ENCODE data around the gene HOXD4.
A peak's percentile ranks its signal among the peaks of the same experiment; 100 is the strongest.

HOXD4 gene

DNA sequence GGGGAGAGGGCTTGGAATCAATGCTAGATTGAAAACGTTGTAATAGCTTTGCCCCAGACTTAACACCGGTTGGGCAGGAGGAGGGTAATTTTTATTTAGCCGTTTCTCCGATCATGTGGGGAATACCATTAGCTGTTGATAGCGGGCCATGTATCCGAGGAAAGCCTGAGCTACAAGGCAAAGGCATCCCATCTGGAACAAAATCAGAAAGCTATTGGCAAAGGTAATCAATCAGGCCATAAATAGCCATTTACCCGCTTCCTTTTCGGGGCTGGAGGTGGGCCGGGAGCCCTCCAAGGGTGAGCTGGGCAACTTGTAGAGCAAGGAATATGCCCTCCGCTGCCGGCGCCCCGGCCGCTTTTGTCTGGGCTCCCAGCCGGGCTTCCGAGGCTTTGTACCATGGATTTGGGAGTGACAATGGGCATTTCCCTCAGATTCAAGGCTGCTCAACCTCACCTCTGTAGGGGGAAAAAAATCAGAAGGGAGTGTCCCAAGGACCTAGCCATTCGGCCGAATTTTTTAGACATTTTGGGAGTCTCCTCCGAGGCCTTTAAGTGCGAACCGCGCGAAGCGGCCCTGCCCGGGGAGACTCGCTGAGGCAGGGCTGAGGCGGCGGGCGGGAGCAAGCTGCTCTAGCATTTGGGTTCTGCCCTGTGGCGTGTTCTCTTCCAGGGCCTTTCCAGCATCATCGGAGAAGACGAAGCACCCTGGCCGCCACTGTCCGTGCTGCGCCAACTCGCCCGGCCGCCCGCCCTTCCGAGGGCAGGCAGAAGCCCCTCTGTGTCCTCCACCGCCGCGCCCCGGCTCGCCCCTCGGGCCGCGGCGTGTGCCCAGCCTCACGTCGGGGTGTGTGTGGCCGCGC lies 29.9 kb upstream of the HOXD4 start:
- H3K27ac Mint-ChIP-seq = no peak overlapping the region
- H3K4me3 Mint-ChIP-seq = no peak overlapping the region
- no peak for DNase-seq
- no peaks in the 10 kb centered on the region for H3K36me3 Mint-ChIP-seq (ENCODE audit: low read depth)
- H3K27me3 Mint-ChIP-seq = peaks cover 91% of the 10 kb centered on the region
- peaks cover 3% of the 10 kb centered on the region for H3K9me3 Mint-ChIP-seq
- H3K4me1 Mint-ChIP-seq (ENCODE audit: low read depth) = peaks cover 13% of the 10 kb centered on the region

DNA sequence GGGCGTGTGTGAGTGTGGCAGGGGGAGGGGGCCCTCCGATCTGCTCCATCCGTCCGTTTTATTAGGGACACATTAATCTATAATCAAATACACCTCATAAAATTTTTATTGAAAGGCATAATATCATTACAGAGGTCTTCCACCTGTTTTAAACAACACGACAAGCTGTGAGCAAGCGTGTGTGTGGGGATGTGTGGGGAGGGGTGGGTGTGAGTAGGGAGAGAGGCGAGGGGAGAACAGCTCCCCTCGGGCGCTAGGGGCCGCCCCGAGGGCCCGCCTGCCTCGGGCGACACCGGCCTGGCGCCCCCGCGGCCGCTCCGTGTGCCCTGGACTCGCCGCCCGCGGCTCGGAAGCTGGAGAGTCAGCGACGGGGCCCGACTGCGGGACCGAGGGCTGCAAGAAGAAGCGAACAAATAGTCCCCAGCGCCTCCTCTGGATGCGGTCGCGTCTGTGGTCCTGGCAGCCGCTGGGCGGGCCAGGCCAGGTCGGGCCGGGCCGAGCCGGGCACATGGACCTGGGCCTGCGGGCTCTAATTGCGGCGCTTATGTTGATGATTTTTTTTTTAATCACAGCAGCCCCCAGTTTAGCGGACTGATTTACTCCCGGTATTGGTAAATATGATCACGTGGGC lies 29.2 kb upstream of the HOXD4 start:
- Mint-ChIP-seq H3K27ac (peak overlapping the region; percentile 74), H3K4me3 (peak overlapping the region; percentile 43), H3K9me3 (peaks cover 3% of the 10 kb centered on the region), H3K27me3 (peaks cover 91% of the 10 kb centered on the region), H3K4me1 (ENCODE audit: low read depth) (peaks cover 13% of the 10 kb centered on the region), H3K36me3 (ENCODE audit: low read depth) (no peaks in the 10 kb centered on the region)
- DNase-seq = no peak

DNA sequence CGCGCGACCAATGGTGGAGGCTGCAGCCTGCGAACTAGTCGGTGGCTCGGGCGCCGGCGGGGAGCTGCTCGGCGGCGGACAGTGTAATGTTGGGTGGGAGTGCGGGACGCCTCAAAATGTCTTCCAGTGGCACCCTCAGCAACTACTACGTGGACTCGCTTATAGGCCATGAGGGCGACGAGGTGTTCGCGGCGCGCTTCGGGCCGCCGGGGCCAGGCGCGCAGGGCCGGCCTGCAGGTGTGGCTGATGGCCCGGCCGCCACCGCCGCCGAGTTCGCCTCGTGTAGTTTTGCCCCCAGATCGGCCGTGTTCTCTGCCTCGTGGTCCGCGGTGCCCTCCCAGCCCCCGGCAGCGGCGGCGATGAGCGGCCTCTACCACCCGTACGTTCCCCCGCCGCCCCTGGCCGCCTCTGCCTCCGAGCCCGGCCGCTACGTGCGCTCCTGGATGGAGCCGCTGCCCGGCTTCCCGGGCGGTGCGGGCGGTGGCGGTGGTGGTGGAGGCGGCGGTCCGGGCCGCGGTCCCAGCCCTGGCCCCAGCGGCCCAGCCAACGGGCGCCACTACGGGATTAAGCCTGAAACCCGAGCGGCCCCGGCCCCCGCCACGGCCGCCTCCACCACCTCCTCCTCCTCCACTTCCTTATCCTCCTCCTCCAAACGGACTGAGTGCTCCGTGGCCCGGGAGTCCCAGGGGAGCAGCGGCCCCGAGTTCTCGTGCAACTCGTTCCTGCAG lies 28.5 kb upstream of the HOXD4 start, which contains the start of gene HOXD9:
Gene HOXD9 (plus strand): TSS at position 37 of the 728 bp plus-strand sequence. CDS start 50 bp downstream, at position 87.
- peak within 1 kb of the TSS; percentile 74 for H3K27ac Mint-ChIP-seq
- H3K9me3 Mint-ChIP-seq = peaks cover 3% of the 10 kb centered on the region
- H3K27me3 Mint-ChIP-seq = peaks cover 92% of the 10 kb centered on the region
- DNase-seq = no peak
- H3K36me3 Mint-ChIP-seq (ENCODE audit: low read depth) = no peaks in the 10 kb centered on the region
- H3K4me1 Mint-ChIP-seq (ENCODE audit: low read depth) = peaks cover 13% of the 10 kb centered on the region
- H3K4me3 Mint-ChIP-seq = peak within 1 kb of the TSS; percentile 43

DNA sequence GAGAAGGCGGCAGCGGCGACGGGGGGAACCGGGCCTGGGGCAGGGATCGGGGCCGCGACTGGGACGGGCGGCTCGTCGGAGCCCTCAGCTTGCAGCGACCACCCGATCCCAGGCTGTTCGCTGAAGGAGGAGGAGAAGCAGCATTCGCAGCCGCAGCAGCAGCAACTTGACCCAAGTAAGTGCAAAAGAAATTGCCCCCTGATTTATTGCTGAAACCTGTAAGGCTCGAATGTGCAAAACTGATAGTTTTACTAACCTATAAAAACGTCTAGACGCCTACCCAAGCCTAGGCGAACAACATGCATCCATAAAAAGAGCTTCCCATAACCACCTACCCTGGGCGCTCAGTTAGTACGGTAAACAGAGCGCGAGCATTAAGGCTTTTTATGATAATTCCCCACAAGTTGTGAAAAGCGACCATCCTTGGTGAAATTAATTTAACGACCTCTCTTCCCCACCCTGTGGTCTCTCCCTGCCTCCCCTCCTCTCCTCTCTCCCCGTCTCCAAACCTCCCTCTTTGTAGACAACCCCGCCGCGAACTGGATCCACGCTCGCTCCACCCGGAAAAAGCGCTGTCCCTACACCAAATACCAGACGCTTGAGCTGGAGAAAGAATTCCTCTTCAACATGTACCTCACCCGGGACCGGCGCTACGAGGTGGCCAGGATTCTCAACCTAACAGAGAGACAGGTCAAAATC lies 27.8 kb upstream of the HOXD4 start:
- DNase-seq = no peak
- Mint-ChIP-seq H3K9me3 (peaks cover 3% of the 10 kb centered on the region), H3K4me1 (ENCODE audit: low read depth) (peaks cover 20% of the 10 kb centered on the region), H3K27ac (no peak overlapping the region), H3K4me3 (peak overlapping the region; percentile 16), H3K36me3 (ENCODE audit: low read depth) (no peaks in the 10 kb centered on the region), H3K27me3 (peaks cover 92% of the 10 kb centered on the region)

DNA sequence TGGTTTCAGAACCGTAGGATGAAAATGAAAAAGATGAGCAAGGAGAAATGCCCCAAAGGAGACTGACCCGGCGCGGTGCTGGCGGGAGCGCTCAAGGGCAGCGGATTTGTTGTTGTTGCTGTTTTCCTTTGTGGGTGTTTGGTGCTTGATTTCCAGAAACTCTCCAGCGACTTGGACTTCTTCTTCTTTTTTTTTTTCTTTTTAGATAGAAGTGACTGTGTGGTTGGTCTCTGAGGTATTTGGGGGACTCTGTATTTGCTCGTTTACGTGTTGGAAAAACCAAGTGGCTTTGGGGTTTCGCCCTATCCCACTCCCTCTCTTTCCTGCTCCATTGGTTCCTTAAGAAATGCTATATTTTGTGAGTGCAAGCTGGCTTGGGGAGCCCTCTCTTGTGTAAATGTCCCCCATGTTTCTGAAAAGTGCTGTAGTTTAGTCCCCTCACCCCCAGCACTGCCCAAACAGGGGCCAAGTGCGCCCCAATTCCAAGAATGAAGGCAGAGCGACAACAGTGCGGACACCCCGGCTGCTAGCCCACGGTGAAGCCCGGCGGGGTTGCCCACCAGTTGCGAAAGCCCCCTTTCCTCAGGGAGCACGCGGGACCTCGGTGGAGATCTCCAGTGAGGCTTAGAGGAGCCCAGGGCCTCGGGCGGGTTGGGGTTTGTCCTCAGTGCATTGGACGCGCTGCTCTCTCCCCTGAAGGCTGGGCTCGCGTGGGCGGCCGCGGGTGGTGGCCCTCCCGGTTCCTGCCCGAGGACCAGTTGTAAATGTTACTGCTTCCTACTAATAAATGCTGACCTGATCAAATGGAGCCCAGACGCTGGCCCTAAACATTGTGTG lies 27.0 kb upstream of the HOXD4 start:
- DNase-seq = no peak
- Mint-ChIP-seq H3K27ac (peak overlapping the region; percentile 11), H3K4me1 (ENCODE audit: low read depth) (peaks cover 22% of the 10 kb centered on the region), H3K36me3 (ENCODE audit: low read depth) (no peaks in the 10 kb centered on the region), H3K27me3 (peaks cover 92% of the 10 kb centered on the region), H3K4me3 (peak overlapping the region; percentile 16), H3K9me3 (no peaks in the 10 kb centered on the region)

DNA sequence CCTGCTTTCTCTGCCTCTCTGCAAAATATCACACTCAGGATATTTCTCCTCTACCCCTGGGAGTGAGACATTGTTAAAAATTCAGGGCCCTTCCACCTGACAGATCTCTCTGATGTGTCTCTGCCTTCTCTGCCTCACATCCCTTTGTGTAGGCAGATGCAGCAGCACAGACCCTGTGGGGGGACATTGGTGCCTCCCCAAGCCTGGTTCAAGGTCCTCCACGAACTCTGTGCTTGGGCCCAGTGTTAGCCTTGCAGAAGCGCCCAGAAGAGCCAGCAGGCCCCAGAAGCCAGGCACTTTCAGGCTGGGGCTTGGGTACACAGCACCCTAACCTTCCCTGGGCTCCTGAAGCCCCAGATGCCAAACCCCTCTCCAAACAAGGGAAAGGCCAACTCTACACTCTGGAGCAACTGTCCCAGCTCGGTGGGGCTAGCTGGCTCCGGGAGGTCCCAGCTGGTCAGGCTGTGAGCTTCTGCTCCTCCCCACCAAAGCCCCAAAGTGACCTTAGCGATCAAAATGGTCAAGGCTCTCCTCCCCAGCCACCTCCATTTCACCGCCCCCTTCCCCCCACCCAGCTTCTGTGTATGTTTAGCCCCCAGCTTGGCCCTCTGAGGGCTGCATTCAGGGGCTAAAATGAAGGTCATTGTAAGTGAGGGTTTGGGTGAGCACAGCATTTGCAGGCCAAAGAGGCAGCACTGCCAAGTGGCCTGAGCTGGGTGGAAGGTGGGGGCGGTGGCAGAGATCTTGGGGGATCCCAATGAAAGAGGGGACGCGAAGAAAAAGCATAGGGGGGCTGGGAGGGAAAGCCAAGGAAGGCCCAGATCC lies 26.2 kb upstream of the HOXD4 start:
- DNase-seq = no peak
- no peak overlapping the region for H3K4me3 Mint-ChIP-seq
- H3K36me3 Mint-ChIP-seq (ENCODE audit: low read depth) = no peaks in the 10 kb centered on the region
- peak overlapping the region; percentile 11 for H3K27ac Mint-ChIP-seq
- H3K27me3 Mint-ChIP-seq = peaks cover 87% of the 10 kb centered on the region
- H3K9me3 Mint-ChIP-seq = no peaks in the 10 kb centered on the region
- peaks cover 22% of the 10 kb centered on the region for H3K4me1 Mint-ChIP-seq (ENCODE audit: low read depth)

DNA sequence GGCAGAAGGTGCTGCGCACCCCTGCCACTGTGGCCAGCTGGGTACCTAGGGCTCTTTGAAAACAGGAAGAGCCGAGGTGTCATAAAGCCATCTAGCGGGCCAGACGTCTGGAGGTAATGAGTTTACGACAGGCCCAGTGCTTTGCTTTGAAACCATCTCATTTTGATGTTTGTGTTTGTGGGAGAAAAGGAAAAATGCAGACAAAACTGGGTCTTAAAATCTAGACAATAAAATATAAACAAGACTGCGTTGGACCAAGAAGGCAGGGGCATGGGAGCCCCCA lies 25.6 kb upstream of the HOXD4 start:
- Mint-ChIP-seq H3K4me1 (ENCODE audit: low read depth) (peaks cover 24% of the 10 kb centered on the region), H3K9me3 (no peaks in the 10 kb centered on the region), H3K27ac (no peak overlapping the region), H3K27me3 (peaks cover 84% of the 10 kb centered on the region), H3K36me3 (ENCODE audit: low read depth) (no peaks in the 10 kb centered on the region), H3K4me3 (no peak overlapping the region)
- no peak for DNase-seq

DNA sequence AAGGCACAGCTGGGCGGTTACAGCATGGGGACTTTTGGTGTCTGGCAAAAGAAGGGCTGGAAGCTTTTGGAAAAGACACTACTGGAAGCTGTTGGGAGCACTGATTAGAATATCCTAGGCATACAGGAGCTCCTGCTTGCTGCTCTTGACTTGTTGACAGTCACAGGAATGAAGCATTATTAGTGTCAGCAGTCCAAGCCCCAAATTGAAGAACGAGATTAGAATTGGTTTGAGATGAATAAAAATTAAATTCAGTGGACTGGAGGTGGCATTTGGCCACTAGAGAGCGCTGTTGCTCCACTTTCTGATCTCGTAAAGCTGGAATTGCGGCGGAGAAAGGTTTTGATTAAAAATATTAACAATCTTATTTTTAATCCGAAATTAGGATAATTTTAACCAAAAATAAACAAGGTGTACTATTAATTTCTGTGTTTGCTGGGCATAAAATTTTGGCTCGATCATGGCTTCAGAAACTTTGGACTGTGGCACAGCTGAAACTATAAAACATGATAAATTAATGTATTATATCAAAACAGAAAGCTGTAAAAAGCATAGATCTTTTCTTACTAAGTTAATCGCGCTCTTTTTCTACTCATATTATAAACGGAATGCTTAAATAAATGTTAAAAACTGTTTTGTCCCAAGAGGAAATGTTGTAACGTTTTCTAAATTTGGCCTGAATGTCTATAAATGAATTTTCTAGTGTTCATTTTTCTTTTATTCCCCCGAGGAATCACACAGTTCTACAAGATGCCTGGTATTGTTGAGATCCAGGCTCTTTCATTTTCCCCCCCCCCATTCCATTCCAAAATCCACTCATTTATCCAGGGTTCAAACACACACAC lies 24.2 kb upstream of the HOXD4 start:
- H3K27me3 Mint-ChIP-seq = peaks cover 83% of the 10 kb centered on the region
- peak; percentile 70 for DNase-seq
- H3K9me3 Mint-ChIP-seq = no peaks in the 10 kb centered on the region
- H3K4me3 Mint-ChIP-seq = no peak overlapping the region
- no peaks in the 10 kb centered on the region for H3K36me3 Mint-ChIP-seq (ENCODE audit: low read depth)
- no peak overlapping the region for H3K27ac Mint-ChIP-seq
- H3K4me1 Mint-ChIP-seq (ENCODE audit: low read depth) = peaks cover 34% of the 10 kb centered on the region

DNA sequence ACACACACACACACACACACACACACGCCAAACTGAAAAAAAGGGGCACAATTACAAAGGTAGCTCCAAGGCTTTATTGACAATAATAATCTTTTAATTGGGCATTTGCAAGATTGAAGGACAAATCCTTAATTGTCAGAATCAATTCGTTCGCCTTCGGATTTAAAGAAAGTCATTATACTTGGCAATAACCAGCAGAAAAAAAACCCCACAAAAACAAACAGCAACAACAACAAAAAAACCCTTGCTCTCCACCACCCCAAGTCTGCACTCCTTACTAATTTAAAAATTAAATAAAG lies 23.6 kb upstream of the HOXD4 start:
- Mint-ChIP-seq H3K4me3 (peak overlapping the region; percentile 28), H3K27ac (no peak overlapping the region), H3K4me1 (ENCODE audit: low read depth) (peaks cover 35% of the 10 kb centered on the region), H3K9me3 (no peaks in the 10 kb centered on the region), H3K36me3 (ENCODE audit: low read depth) (no peaks in the 10 kb centered on the region), H3K27me3 (peaks cover 84% of the 10 kb centered on the region)
- no peak for DNase-seq

DNA sequence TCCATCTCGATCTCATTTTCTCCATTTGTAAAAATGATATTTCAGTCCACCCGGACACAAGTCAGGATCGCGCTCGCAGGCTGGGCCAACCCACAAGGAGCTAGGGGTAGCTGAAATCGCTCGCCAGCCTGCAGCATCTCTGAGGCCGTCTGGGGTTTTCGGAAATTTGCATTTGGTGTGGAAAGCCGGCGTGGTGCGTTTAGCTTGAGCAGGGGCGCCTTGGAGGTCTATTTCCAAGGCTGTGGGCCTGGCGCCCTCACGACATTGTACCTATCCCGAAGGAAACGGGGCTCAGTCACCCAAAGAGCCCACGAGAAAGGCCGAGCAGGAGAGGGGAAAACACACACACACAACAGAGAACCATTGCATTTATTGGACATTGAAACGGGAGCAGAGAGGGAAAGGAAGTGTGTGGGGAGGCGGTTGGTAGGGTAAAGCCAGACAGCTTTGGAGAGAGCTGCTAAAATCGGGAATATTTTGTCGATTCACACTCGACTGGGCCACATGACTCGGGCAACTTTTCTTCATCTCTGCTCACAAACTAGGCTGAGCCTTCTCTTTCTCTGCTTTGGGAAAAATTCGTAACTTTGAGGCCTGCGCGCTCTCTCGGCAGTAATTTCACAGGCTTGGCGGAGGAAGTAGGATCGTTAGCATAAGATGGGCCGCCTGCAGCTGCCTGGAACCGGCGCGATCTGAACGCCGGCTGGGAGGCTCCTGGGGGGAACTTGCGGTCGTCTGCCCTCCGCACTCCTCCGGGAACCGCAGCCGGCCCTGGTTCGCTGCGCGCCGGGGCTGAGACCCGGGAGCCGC lies 23.0 kb upstream of the HOXD4 start:
- no peaks in the 10 kb centered on the region for H3K9me3 Mint-ChIP-seq
- peak; percentile 33 for DNase-seq
- H3K4me3 Mint-ChIP-seq = peak overlapping the region; percentile 28

DNA sequence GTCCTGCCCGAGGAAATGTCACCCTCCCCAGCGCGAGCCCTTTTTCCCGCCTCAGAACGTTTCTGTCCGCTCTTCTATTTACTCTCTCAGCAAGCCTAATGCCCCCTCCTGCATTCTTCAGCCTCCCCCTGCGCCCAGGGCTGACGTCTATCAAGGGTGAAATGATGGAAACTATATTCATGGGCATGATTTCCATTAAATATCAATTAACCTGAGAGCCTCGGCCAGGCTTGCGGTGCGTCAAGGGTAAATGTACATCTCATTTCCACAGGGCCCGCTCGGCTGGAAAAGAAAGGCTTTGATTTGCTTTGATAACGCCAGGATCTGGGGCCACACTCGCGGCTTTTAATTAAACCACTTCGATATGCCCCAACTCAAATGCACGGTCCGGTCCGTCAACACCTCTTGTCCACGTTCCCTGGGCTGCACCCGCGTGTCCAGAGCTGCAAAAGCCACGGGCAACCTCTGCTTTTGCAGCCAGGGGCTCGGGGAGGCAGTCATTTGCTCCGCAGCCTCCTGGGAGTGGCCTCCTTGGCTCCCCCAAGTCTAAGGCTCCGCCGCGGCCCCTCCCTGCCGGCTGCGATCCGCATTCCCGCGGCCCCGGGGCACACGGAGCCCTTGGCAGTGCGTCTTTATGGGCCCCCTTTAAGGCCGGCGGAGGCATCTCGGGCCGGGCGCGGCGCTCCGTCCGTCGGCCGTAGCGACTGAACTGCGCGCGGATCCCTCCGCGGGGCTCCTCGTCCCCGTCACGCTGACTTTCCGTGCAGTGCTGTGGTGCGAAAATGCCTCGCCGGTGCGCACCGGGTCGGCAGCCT lies 22.2 kb upstream of the HOXD4 start, which contains the start of gene HOXD8:
Gene HOXD8 (plus strand): TSS at position 724 of the 815 bp plus-strand sequence. CDS start 662 bp downstream, outside the sequence.
- DNase-seq = peak; percentile 54
- Mint-ChIP-seq H3K9me3 (no peaks in the 10 kb centered on the region), H3K4me1 (ENCODE audit: low read depth) (peaks cover 28% of the 10 kb centered on the region), H3K36me3 (ENCODE audit: low read depth) (no peaks in the 10 kb centered on the region), H3K27me3 (peaks cover 88% of the 10 kb centered on the region), H3K27ac (peak within 1 kb of the TSS; percentile 2), H3K4me3 (peak within 1 kb of the TSS; percentile 62)

More for the DNA sequence above, 23.0 kb upstream of the HOXD4 start:
- Mint-ChIP-seq H3K4me1 (ENCODE audit: low read depth) (peaks cover 35% of the 10 kb centered on the region), H3K36me3 (ENCODE audit: low read depth) (no peaks in the 10 kb centered on the region), H3K27me3 (peaks cover 88% of the 10 kb centered on the region), H3K27ac (peak overlapping the region; percentile 35)

Data from activated T-cell treated with anti-CD3 and anti-CD28 coated beads, Interleukin-2, amount 50 U/mL, for 24 hours (primary cell).